Measurements from ENCODE around the gene VRK1. TPM values are rescaled to one million over a fixed set of nuclear protein-coding genes. Genes with fewer than 3 reads are reported as not detected.

The VRK1 gene
- total and polyA plus RNA-seq, 4 donors = 6.4 to 21.8 (median 8.5) TPM

DNA sequence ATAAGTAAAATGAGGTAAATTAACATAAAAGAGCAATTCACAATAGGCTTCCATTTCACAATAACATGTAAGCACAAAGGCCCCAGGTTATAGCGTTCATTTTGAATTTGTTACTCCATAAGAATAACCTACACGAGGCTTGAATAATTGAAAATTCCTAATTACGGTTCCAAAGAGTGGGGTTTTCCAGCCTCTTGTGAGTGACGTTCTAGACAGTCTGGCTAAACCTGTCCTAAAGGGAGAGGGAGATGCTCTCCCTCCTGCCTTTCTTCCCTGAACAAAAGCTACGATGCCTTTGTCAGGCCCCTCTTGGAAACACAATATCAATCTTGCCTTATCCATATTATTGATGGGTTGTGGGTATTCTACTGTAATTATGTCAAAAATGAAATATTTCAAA lies 24.3 kb upstream of the VRK1 start:
- peaks cover 0 to 9% (median 1%) of the 10 kb centered on the region in 4 donors for H3K9me3 ChIP-seq (ENCODE audit: control insufficient read depth in 4 of 4, insufficient read depth in 3 of 4, low read length in 3 of 4)
- H3K4me1 ChIP-seq (ENCODE audit: control insufficient read depth in 5 of 5, insufficient read depth in 5 of 5, low read length in 5 of 5) = no peaks in the 10 kb centered on the region
- ATAC-seq (ENCODE audit: insufficient read depth, low FRiP score) = no peak
- no peak overlapping the region for H3K27ac ChIP-seq (ENCODE audit: low read depth in 1 of 2, low read length in 1 of 2)
- H3K27me3 ChIP-seq (ENCODE audit: control insufficient read depth in 3 of 3, insufficient read depth in 3 of 3, low read length in 2 of 3) = peaks cover 0 to 8% (median 0%) of the 10 kb centered on the region in 3 donors
- no peak overlapping the region for H3K4me3 ChIP-seq
- DNase-seq = no peak
- H3K36me3 ChIP-seq (ENCODE audit: control insufficient read depth in 4 of 4, insufficient read depth in 4 of 4, low read length in 4 of 4) = no peaks in the 10 kb centered on the region
- TF ChIP-seq, protein P1, sequence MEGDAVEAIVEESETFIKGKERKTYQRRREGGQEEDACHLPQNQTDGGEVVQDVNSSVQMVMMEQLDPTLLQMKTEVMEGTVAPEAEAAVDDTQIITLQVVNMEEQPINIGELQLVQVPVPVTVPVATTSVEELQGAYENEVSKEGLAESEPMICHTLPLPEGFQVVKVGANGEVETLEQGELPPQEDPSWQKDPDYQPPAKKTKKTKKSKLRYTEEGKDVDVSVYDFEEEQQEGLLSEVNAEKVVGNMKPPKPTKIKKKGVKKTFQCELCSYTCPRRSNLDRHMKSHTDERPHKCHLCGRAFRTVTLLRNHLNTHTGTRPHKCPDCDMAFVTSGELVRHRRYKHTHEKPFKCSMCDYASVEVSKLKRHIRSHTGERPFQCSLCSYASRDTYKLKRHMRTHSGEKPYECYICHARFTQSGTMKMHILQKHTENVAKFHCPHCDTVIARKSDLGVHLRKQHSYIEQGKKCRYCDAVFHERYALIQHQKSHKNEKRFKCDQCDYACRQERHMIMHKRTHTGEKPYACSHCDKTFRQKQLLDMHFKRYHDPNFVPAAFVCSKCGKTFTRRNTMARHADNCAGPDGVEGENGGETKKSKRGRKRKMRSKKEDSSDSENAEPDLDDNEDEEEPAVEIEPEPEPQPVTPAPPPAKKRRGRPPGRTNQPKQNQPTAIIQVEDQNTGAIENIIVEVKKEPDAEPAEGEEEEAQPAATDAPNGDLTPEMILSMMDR (IDR thresholded peaks at IDR 0.05; ENCODE audit: control extremely low read depth, extremely low read depth) = no peak
- WGBS, 2 donors = 76 to 86% methylated on average over 5 of the region's 5 CpGs
- no peak overlapping the region for H3K9ac ChIP-seq (ENCODE audit: insufficient read depth in 1 of 2, low read length in 2 of 2)

DNA sequence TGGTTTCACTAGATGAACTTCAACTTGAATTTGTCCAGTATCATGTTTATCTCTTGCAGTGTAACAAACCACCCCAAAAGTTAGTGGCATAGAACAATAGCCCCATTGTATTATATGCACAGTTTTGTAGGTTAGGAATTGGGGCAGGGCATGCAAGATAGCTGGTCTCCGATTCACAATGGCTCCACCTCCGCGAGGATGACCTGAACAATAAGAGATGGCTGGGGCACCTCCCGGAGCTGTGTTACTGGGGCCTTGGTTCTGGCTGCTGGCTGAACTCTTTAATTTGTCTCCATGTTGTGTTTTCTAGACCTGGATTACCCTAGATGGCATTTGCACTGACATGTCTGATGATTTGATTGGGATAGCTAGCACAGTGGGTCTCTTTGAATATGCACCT lies 20.4 kb upstream of the VRK1 start:
- WGBS, 2 donors = 92 to 94% methylated on average over 4 of the region's 4 CpGs
- DNase-seq (no peak), ATAC-seq (ENCODE audit: insufficient read depth, low FRiP score) (no peak)
- no peak overlapping the region for H3K27ac ChIP-seq (ENCODE audit: low read depth in 1 of 2, low read length in 1 of 2)
- H3K9me3 ChIP-seq (ENCODE audit: control insufficient read depth in 4 of 4, insufficient read depth in 3 of 4, low read length in 3 of 4) = peaks cover 0 to 3% (median 0%) of the 10 kb centered on the region in 4 donors
- TF ChIP-seq, protein P1 (IDR thresholded peaks at IDR 0.05; ENCODE audit: control extremely low read depth, extremely low read depth) = no peak
- no peaks in the 10 kb centered on the region for H3K4me1 ChIP-seq (ENCODE audit: control insufficient read depth in 5 of 5, insufficient read depth in 5 of 5, low read length in 5 of 5)
- H3K9ac ChIP-seq (ENCODE audit: insufficient read depth in 1 of 2, low read length in 2 of 2) = no peak overlapping the region
- no peak overlapping the region for H3K4me3 ChIP-seq
- H3K27me3 ChIP-seq (ENCODE audit: control insufficient read depth in 3 of 3, insufficient read depth in 3 of 3, low read length in 2 of 3) = peaks cover 0 to 2% (median 0%) of the 10 kb centered on the region in 3 donors
- no peaks in the 10 kb centered on the region for H3K36me3 ChIP-seq (ENCODE audit: control insufficient read depth in 4 of 4, insufficient read depth in 4 of 4, low read length in 4 of 4)

DNA sequence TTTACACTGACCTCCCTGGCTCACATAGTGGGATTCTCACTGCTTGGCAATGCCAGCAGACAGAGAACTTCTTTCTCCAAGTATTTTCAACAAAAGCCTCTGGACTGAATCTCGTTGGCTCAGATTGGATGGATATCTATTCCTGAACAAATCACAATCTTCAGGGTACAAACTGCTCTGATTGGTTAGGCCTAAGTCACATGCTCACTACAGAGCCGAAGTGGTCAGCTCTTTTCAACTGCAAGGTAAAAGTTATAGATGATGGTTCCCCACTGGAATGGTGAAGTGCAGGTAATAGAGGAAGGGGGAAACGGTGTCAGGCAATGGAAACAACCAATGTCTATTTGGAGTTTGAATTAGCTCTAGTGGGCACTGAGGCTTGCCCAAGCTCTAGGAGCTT lies 16.7 kb upstream of the VRK1 start:
- Histone ChIP-seq H3K9me3 (ENCODE audit: control insufficient read depth in 4 of 4, insufficient read depth in 3 of 4, low read length in 3 of 4) (no peaks in the 10 kb centered on the region), H3K9ac (ENCODE audit: insufficient read depth in 1 of 2, low read length in 2 of 2) (no peak overlapping the region), H3K36me3 (ENCODE audit: control insufficient read depth in 4 of 4, insufficient read depth in 4 of 4, low read length in 4 of 4) (no peaks in the 10 kb centered on the region), H3K27me3 (ENCODE audit: control insufficient read depth in 3 of 3, insufficient read depth in 3 of 3, low read length in 2 of 3) (peaks cover 0 to 2% (median 0%) of the 10 kb centered on the region in 3 donors), H3K4me3 (no peak overlapping the region), H3K27ac (ENCODE audit: low read depth in 1 of 2, low read length in 1 of 2) (no peak overlapping the region), H3K4me1 (ENCODE audit: control insufficient read depth in 5 of 5, insufficient read depth in 5 of 5, low read length in 5 of 5) (no peaks in the 10 kb centered on the region)
- DNase-seq (no peak), ATAC-seq (ENCODE audit: insufficient read depth, low FRiP score) (no peak)
- TF ChIP-seq, protein P1 (IDR thresholded peaks at IDR 0.05; ENCODE audit: control extremely low read depth, extremely low read depth) = no peak
- WGBS, 2 donors = 83 to 91% methylated on average over 3 of the region's 3 CpGs

DNA sequence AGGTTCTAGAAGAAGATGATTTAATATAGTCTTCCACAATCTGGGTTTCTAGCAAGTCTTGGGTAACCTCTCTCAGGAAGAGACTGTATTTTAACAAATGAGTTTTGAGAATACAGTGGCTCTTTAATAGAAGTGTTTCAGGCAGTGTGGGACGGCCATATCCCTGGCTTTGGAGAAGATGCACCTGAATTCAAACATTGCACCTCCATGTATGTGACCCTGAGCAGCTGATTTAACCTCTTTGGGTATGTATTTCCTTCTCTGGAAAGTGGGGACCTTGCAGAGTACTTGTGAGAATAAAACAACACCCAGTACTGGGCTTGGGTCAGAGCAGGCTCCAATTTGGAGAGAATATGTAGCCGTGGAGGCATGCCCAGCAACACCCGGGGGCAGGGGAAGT lies 15.8 kb upstream of the VRK1 start:
- no peak overlapping the region for H3K9ac ChIP-seq (ENCODE audit: insufficient read depth in 1 of 2, low read length in 2 of 2)
- H3K4me1 ChIP-seq (ENCODE audit: control insufficient read depth in 5 of 5, insufficient read depth in 5 of 5, low read length in 5 of 5) = no peaks in the 10 kb centered on the region
- no peak for ATAC-seq (ENCODE audit: insufficient read depth, low FRiP score)
- no peaks in the 10 kb centered on the region for H3K9me3 ChIP-seq (ENCODE audit: control insufficient read depth in 4 of 4, insufficient read depth in 3 of 4, low read length in 3 of 4)
- no peaks in the 10 kb centered on the region for H3K36me3 ChIP-seq (ENCODE audit: control insufficient read depth in 4 of 4, insufficient read depth in 4 of 4, low read length in 4 of 4)
- no peak overlapping the region for H3K4me3 ChIP-seq
- peaks cover 0 to 2% (median 0%) of the 10 kb centered on the region in 3 donors for H3K27me3 ChIP-seq (ENCODE audit: control insufficient read depth in 3 of 3, insufficient read depth in 3 of 3, low read length in 2 of 3)
- no peak for DNase-seq
- H3K27ac ChIP-seq (ENCODE audit: low read depth in 1 of 2, low read length in 1 of 2) = no peak overlapping the region
- TF ChIP-seq, protein P1 (IDR thresholded peaks at IDR 0.05; ENCODE audit: control extremely low read depth, extremely low read depth) = no peak
- WGBS, 2 donors = 81 to 84% methylated on average over 3 of the region's 3 CpGs

Measured in lung (tissue), 12 donors.